HG03342 (cell line): ENCODE results near the gene ARSK.

ENCODE experiments used
- ATAC-seq: cut with Tn5 transposase; IDR thresholded peaks from one replicate; pipeline ENCODE4 v1.9.1; 2021; ENCODE audit warnings: mild to moderate bottlenecking, moderate library complexity; ENCODE audit not compliant: unreplicated experiment

The ARSK gene, protein sequence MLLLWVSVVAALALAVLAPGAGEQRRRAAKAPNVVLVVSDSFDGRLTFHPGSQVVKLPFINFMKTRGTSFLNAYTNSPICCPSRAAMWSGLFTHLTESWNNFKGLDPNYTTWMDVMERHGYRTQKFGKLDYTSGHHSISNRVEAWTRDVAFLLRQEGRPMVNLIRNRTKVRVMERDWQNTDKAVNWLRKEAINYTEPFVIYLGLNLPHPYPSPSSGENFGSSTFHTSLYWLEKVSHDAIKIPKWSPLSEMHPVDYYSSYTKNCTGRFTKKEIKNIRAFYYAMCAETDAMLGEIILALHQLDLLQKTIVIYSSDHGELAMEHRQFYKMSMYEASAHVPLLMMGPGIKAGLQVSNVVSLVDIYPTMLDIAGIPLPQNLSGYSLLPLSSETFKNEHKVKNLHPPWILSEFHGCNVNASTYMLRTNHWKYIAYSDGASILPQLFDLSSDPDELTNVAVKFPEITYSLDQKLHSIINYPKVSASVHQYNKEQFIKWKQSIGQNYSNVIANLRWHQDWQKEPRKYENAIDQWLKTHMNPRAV

DNA sequence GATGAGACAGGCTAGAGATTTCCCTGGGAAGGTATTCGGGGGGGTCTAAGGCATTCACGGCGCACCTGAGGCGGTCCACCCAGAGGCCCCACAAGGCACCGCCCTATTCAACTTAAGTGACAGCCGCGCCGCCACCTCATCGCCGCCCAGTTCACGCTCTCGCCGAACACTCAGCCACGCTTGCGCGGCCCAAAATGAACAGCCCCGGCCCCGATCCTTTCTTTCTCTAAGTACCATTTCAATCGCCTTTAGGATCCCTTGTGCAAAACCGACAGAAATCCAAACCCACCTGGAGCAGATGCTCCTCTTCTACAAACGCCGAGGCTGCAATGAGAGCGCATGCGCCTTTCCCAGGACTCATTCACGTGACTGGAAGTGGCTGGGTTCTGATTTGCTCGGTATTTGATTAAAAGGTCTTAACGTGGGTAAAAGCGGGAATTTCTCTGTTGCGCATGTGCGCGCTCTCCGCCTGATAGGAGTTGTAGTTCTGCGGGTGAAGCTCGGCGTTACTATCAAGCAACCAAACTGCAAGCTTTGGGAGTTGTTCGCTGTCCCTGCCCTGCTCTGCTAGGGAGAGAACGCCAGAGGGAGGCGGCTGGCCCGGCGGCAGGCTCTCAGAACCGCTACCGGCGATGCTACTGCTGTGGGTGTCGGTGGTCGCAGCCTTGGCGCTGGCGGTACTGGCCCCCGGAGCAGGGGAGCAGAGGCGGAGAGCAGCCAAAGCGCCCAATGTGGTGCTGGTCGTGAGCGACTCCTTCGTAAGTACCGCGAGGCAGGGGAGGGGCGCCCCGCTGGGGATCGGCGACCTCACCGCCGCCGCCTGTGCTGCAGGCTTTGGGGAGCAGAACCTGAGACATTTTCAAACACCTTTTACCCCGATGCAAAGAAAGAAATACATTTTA, at the start of gene ARSK, which contains the start of gene SKIC3:
Gene ARSK (plus strand): TSS at position 455 of the 902 bp plus-strand sequence. CDS start 178 bp downstream, at position 633.
Gene SKIC3 (minus strand): TSS at position 331 of the 902 bp plus-strand sequence. CDS start 7,827 bp downstream, outside the sequence.
- ATAC-seq = peak; percentile 88

DNA sequence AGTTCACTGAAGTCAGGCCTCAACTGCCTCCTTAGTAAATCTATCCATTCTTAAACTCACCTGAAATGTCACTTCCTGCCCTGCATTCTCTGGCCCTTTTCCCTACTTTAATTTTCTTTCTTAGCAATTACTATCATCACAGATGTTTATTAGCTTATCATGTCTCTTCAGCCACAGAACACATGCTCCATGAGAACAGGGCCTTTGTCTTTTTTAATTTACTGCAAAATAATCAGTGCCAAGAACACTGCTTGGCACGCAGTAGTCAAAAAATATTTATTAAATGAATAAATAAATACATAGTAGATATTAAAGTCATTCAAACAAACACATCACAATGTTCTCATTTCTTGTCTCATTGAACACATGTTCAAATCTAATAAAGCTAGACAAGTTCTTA, 46.4 kb upstream of the ARSK start:
- no peak for ATAC-seq

DNA sequence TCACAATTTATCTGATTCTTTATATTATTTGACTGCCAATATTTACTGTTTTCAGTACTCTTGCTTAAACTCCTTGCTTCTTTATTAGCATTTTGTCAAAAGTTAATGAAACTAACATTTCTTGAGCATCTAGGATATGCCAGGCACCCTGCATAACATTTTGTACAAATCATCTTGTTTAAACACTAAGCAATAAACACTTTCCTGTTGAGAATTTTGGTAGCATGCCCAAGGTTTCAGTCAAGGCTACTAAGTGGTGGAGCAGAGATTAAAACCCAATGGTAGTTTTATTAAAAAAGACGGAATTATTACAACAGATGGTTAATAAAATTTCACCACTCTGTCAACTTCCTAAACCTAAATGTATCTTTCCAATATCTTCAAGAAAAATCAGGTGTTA, 43.3 kb upstream of the ARSK start:
- ATAC-seq = no peak

DNA sequence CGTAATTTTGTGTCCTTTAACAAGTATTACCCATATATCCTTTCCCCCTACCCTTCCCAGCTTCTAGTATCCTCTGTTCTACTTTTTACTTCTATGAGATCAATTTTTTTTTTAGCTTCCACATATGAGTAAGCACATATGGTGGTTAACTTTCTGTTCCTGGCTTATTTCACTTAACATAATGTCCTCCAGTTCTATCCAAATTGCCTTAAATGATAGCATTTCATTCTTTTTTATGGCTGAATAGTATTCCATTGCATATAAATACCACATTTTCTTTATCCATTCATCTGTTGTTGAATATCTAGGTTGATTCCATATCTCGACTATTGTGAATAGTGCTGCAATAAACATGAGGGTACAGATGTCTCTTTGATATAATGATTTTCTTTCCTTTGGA, 36.5 kb upstream of the ARSK start:
- ATAC-seq = no peak

DNA sequence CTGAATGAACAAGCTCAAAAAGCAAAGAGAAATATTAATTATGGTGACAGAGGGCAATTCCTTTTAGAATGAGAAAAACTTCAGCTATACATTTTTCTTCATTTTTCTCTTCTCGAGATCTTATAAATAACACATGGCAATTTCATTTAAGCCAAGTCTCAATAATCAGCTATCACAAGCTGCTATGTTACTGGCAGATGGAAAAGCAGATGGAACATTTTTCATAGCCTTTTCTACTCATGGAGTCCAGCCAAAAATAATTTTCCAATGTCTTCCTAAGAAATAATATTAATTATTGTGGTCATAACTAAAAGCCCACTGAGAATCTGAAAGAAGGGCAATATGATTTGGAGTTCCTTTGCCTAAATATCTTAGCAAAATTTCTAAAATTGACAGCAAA, 35.8 kb upstream of the ARSK start:
- no peak for ATAC-seq

DNA sequence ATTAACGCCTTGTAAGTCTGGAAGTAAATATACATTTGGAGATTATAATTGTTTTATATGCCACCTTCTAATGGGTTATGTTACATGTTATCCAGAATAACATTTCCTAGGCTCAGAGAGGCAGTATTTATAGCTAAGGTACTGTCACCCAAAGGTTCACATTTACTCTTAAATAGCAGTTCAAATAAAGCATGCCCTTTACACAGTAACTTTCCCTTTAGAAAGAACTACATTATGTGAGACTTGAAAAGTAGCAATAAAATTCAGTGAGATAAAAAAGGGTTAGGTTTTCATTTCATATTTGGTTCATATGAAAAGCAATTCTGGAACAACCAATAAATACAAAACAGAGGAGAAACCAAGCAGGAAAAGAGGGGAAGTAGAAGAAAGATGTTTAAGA, 35.2 kb upstream of the ARSK start:
- ATAC-seq = no peak

DNA sequence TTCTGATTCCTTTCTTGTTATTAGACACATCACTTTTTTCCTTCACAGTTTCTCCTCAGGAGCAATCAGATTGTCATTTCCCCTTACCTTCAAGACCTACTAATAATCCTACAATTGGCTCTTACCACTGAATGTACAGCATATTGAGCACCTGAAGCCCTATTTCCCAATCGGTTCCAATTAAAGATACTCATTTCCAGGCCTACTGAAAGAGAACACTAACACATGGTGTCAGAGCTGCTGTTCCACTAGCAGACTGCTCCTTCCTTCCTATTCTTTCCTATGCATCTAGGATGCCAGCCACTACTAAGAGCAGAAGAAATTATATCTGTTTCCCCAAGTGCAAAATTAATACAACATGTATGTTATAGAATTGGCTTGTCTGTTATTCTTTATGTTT, 34.7 kb upstream of the ARSK start:
- no peak for ATAC-seq

DNA sequence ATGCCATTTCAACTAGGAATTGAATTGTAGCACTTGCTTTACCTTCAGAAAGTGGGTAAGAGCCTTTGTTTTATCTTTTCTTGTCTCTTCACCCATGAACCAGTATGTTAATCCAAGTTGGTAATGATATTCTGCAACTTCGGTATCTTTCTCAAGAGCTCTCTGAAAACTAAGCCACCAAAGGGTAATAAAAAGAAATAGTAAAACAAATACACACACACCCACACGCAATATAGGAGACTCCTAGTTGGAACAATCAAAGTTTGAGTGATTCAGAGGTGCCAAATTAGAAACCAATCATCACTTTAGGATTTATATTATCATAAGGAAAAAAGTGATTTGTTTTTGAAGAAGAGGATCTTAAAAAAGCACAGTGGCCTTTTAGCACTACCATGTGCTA, 30.5 kb upstream of the ARSK start:
- no peak for ATAC-seq

DNA sequence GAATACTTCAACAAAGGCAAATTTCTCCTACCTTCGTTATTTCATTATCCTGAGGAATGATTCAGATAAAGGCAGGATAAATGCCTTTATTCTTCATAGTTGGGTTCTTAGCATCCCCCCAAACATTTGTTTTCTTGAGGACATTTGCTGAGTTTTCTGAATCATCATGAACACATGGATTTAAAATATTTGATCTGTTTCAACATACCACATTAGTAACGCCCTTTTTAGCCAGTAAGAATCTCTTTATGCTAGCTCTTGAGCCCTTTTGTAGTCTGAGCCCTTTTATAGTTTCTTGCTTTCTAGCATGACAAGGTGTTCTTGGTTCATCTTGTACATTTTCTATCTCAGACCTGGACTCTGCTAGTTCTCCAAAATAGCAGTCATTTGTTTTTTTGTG, 28.0 kb upstream of the ARSK start:
- no peak for ATAC-seq

DNA sequence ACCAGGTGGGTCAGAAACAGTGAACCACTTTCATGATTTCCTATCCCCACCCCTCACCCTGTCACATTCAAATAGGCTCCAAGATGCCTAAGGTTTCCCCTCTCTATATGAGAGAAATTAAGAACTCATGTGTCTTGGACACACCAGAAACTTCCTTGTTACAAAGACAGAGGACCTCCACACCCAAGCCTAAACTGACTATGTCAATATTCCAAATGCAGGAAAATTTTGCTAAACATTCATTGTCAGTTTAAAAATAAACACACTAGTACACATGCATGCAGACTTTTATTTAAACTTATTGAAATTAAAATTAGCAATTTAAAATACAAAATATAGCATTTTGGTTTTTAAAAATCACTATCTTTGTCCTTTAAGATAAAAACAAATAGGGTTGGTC, 26.3 kb upstream of the ARSK start:
- ATAC-seq = no peak

DNA sequence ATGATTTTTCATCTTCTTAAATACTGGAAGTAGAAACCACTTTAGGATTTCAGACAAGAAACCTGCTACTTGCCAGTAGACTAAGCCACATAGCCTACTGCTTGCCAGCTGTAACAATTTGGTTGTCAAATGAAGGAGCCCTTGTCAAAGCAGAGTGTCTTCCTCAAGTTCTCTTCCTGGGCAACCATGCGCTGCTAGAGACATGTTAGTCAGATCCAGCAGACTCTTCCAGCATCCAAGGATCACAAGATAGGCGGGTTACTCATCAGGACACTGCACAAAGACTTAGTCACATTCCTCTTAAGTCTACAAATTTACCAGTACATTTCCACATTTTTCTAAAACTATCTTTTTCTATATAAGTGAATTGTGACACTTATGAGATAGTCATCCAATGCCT, 24.5 kb upstream of the ARSK start:
- no peak for ATAC-seq

DNA sequence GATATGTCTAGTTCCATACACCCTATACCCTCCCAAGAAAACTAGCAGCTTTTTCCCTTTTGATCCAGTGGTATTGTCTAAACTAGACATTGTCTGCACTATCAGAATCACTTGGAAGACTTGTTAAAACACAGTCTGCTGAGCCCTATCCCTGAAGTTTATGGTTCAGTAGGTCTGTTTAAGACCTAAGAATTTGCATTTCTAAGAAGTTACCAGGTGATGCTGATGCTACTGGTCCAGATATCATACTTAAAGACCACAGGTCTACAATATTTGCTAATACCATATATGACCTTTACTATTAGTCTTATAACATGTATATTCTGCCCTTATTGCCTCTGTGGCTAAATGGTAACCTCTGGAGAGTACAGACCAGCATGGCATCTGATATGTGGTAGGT, 23.4 kb upstream of the ARSK start:
- no peak for ATAC-seq

DNA sequence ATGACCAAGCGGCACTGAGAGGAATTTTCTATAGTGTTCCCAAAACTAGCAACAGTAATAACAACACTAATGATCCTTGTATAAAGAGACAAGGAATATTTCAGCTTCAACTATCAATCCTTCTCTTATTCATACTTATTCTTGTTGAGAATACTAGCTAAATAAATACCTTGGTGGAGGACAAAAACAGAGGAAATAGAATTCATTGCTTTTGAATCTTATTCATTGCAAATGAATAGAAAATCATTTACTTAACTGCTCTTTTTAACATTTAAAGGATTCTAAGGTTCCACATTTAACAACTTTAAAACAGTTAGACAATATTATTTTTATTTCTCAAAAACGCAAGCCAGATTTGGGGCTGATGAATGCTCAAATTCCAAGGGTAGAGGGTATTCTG, 22.5 kb upstream of the ARSK start:
- no peak for ATAC-seq

DNA sequence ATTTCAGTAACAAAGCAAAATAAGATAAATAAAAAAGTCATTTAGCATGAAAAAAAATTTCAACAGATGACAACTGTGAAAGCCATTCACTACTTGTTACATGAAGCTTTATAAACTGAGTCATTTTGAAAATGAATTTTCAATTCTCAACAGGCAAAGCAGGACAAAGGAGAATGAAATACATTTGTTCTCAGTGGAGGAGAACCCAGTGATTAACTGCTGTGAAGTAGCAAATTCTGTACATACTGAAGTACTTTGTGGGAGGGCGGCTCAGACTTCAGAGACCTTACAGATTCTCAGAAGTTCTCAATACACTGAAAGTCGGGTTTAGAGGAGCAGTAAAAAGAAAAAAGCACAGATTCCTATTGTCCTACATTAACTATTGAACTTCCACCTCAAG, 21.8 kb upstream of the ARSK start:
- ATAC-seq = no peak

DNA sequence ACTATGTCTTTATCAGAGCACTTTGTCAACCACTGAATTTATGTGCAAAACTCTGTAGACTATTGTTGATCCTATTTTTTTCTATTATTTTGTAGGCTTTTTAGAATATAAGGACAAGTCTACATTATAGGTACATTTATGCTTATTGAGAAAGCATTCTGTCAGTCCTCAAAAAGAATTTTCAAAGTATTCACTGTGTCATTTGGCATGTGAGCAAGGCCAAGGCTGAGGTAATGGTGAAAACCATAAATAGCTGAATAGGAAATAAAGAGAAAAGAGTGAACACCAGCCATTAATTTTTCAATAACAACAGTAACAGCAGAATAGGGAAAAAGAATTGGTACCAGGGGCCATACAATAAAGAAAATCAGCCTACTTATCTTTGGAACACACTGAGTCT, 21.1 kb upstream of the ARSK start:
- ATAC-seq = no peak

DNA sequence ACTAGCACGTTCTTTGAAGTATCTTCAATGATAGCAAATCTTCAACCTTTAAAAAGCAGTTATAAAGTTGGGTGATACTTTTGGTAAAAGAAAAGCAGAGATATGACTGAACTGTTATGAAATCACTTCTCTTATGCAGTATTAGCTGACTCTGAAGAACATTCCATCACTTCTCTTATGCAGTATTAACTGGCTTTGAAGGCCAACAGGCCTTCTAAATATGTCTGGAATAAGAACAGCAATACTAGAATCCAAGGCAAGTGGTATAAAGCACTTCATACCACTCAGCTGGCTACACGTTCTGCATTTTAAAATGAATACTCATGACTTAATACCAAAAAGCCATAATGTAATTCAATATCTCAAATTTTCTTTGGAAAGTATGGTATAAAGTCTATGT, 17.4 kb upstream of the ARSK start:
- no peak for ATAC-seq

DNA sequence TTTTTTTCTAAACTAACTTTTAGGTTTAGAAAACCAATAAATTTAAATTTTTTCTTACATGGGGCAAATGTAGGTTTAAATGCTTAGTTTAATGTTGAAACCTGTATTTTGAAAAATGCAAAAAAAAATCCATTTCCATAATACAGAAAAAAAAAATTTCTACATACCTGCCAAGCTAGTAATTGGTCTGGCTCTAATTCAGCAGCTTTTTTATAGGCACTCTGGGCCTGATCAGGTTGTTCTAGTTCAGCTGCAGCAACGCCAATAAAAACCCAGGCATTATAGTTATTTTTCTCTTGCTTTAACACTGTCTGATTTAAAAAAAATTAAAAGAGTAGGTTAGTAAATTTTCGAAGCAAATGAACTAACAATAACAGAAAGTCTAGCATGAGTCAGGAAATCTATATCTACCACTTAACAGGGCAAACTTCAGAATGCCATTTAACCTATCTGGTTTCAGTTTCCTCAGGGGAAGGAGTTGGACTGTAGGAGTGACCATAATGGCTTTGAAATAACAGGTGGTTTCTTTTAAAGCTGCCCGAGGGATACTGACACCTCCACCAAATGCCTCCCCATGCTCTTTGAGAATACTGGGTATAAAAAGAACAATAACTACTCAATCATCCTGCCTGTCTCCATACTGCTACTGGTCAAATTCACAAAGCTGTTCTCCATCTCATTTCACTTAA, 11.7 kb upstream of the ARSK start:
- ATAC-seq = no peak

DNA sequence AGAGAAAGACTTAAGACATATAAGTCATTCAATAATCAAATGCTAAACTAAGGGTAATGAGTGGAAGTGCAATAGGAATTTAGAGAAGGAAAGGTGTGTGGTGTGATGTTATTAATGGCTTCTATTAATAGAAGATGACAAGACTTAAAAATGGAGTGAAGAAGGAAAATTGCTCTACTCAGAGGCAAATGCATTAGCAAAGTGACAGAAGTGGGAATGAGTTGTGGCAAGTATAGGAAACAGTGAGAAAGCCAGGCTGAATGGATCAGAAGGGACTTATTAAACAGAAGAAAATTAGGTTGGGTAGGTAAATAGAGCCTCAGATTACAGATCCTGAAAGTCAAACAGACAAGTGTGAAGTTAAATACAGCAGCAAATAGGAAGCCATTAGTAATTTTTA, 5.9 kb upstream of the ARSK start:
- ATAC-seq = no peak

DNA sequence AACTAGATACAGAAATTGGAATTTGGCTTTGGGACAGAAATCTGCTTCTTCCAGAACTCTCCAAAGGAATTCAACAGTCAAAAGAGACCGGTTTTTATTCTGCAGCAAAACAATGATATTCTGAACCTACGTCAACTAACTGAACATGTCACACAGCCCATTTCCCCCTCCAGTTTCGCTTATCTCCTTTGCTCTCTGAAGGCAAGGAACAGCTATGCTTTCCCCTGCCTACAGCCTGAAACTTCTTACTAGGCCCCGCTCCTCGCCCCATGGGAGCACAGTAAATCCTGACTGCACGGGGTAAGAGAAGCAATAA, 612 bp upstream of the ARSK start:
- ATAC-seq = peak; percentile 30

DNA sequence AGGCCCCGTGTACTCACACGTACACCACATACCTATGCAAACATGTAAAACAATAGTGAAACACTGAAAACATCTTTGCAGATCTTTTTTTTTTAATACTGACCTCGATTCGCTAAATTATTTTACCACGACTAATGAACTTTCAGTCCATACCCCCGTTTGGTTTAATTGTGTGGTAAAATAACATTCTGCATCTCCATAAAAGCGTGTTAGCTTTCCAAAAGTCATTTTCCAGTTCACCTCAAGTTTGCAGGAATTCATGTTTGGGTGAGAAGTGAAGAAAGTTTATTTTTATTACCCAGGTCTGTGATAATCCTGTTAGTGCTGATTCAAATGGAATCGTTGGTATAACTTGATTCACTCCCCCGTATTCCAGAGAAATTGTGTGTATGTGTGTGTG, 652 bp downstream of the ARSK start:
- ATAC-seq = no peak

DNA sequence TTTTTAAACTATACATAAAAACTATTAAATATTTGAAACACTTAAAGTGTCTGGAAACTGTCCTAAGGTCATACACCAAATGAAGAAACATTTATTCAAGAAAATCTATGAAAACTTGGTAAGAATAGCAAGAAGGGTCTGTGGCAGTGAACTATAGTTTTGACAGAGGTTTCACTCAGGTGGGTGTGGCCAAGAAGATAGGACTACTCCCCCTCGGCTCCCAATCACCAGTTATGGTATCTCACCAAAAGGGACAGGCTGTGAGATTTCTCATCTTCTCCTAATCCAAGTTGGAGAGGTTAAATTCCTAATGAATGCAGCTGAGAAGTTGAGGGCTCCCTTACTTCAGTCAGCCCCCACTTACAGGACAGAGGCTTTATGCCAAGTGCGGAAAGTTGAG, 2.9 kb downstream of the ARSK start:
- no peak for ATAC-seq
